ENCODE measurements around the gene BUD31. TPM values are rescaled to one million over a fixed set of nuclear protein-coding genes. Genes with fewer than 3 reads are reported as not detected.

BUD31 gene
- total RNA-seq, 1 donor from 2014 or later = 121 TPM

GRCh38 chr7:99437946-99438572 lies 29.3 kb downstream of the BUD31 start:
- no peak for FAIRE-seq

GRCh38 chr7:99438573-99439480 lies 30.1 kb downstream of the BUD31 start, which contains the start of the genes CPSF4 and PTCD1:
CPSF4 (plus strand) TSS chr7:99438943; CDS start chr7:99439083, 140 bp downstream.
PTCD1 (minus strand) TSS chr7:99438798; CDS start chr7:99435242, 3,556 bp downstream.
- DNase-seq (ENCODE audit: low read depth) (peak; percentile 87), FAIRE-seq (no peak)
- peaks cover 9% of the 10 kb centered on the region for H3K36me3 ChIP-seq (ENCODE audit: control insufficient read depth, insufficient read depth, low read length)
- peak within 1 kb of the TSS; percentile 91 for H3K4me3 ChIP-seq (ENCODE audit: low read depth, low read length)
- TF ChIP-seq CTCF (IDR thresholded peaks at IDR 0.05; ENCODE audit: insufficient read depth, low read length, severe bottlenecking) = no peak
- H3K27me3 ChIP-seq (ENCODE audit: control insufficient read depth, insufficient read depth, low read length) = no peaks in the 10 kb centered on the region

More at GRCh38 chr7:99437946-99438572, 29.3 kb downstream of the BUD31 start:
- no peak for TF ChIP-seq CTCF (IDR thresholded peaks at IDR 0.05; ENCODE audit: insufficient read depth, low read length, severe bottlenecking)
- H3K27me3 ChIP-seq (ENCODE audit: control insufficient read depth, insufficient read depth, low read length) = no peaks in the 10 kb centered on the region
- peak overlapping the region; percentile 91 for H3K4me3 ChIP-seq (ENCODE audit: low read depth, low read length)
- no peak for DNase-seq (ENCODE audit: low read depth)
- H3K36me3 ChIP-seq (ENCODE audit: control insufficient read depth, insufficient read depth, low read length) = peaks cover 12% of the 10 kb centered on the region

DNA sequence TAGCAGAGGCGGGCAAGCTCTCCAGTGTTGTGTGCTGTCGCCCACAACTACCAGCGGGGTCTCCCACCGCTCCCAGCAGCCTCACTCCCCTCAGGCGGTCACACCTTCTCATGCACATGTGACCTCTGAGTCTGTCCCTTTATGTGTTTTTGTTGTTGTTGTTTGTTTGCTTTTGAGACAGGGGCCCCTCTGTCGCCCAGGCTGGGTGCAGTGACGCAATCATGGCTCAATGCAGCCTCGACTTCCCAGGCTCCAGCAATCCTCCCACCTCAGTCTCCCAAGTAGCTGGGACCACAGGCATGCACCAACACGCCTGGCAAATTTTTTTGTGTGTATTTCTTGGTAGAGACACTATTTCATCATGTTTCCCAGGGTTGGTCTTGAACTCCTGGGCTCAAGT lies 31.4 kb downstream of the BUD31 start:
- Histone ChIP-seq H3K4me3 (ENCODE audit: low read depth, low read length) (peak overlapping the region; percentile 91), H3K27me3 (ENCODE audit: control insufficient read depth, insufficient read depth, low read length) (no peaks in the 10 kb centered on the region), H3K36me3 (ENCODE audit: control insufficient read depth, insufficient read depth, low read length) (peaks cover 9% of the 10 kb centered on the region)
- no peak for TF ChIP-seq CTCF (IDR thresholded peaks at IDR 0.05; ENCODE audit: insufficient read depth, low read length, severe bottlenecking)
- no peak for FAIRE-seq
- peak; percentile 29 for DNase-seq (ENCODE audit: low read depth)

DNA sequence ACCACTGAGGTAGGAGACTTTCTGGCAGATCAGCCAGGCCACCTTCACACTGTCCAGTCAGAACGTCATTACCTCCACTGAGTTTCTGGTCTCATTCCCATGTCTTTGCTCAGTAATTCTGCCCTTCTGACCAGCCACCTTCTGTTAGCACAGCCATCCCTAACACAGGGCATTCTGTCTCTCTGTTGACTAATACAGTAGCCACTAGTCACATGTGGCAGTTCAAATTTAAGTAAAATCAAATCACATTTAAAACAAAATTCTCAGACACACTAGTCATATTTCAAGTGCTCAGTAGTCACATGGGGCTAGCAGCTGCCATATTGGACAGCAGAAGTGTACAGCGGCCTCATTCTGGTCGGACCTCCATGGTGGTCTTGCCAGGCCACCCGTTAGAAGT lies 37.3 kb downstream of the BUD31 start:
- FAIRE-seq (no peak), DNase-seq (ENCODE audit: low read depth) (no peak)
- Histone ChIP-seq H3K27me3 (ENCODE audit: control insufficient read depth, insufficient read depth, low read length) (no peaks in the 10 kb centered on the region), H3K36me3 (ENCODE audit: control insufficient read depth, insufficient read depth, low read length) (peaks cover 36% of the 10 kb centered on the region), H3K4me3 (ENCODE audit: low read depth, low read length) (no peak overlapping the region)
- TF ChIP-seq CTCF (IDR thresholded peaks at IDR 0.05; ENCODE audit: insufficient read depth, low read length, severe bottlenecking) = no peak

GRCh38 chr7:99447943-99448342 lies 39.2 kb downstream of the BUD31 start:
- no peak overlapping the region for H3K4me3 ChIP-seq (ENCODE audit: low read depth, low read length)
- no peaks in the 10 kb centered on the region for H3K27me3 ChIP-seq (ENCODE audit: control insufficient read depth, insufficient read depth, low read length)
- peaks cover 41% of the 10 kb centered on the region for H3K36me3 ChIP-seq (ENCODE audit: control insufficient read depth, insufficient read depth, low read length)
- FAIRE-seq (no peak), DNase-seq (ENCODE audit: low read depth) (no peak)
- TF ChIP-seq CTCF (IDR thresholded peaks at IDR 0.05; ENCODE audit: insufficient read depth, low read length, severe bottlenecking) = peak; percentile 34
